Epithelial cell of esophagus (primary cell): ENCODE measurements around the gene CEBPZOS.

Experiments
- DNase-seq: peaks from one replicate; pipeline ENCODE4 v3.0.0; 2010; ENCODE audit warnings: low read depth
- H3K4me3 ChIP-seq: 2 replicates; pipeline ENCODE4 v1.5.1; 2011; ENCODE audit warnings: mild to moderate bottlenecking, low read length, control low read depth
- TF ChIP-seq, protein P1 (sequence below): IDR thresholded peaks from 2 replicates; pipeline ENCODE4 v1.5.1; 2011; ENCODE audit warnings: low read depth, mild to moderate bottlenecking, low read length, control low read depth, inconsistent platforms; ENCODE audit not compliant: insufficient read depth; ENCODE audit errors: missing control alignments

CEBPZOS gene

DNA sequence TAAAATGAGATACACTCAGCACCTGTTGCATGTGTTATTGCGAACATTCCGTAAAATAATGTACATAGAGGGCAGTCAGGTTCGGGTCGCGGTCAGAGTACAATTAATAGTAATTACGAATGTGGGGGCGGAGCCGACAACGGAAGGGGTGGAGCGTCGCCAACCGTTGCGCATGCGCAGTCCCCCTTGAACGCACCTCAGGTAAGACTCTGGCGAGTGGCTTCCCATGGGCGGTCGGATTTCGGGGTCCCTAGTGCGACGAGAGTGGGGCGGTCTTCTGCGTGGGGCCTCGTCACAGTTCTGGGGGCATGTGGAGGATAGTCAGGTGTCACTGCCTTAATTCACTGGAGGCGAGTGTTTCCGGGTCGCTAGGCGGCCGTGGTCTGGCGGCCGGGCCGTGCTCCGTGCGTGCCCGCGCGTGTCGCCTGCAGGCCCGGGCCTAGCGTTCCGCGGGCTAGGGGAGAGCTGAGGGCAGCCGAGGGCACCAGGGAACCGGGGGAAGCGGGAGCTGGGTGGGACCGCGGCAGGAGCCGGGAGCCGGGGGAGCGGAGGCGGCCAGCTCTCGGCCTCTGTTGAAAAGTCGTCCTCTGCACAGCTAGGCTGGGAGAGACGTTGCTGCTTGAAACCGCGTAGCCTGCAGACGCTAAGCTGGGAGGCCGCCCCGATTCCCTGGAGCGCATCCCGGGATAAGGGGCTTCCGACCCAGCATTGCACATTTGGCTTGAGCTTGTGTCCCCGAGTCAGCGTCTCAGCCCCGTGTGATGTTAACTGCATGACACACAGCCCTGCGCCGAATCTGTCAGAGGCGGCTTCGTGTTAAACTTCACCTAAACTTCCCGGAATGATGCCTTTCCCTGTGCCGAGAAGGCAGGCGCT is at the start of gene CEBPZOS:
Gene CEBPZOS (plus strand): TSS at position 177 of the 876 bp plus-strand sequence. CDS start 3,209 bp downstream, outside the sequence.
- TF ChIP-seq, protein P1, sequence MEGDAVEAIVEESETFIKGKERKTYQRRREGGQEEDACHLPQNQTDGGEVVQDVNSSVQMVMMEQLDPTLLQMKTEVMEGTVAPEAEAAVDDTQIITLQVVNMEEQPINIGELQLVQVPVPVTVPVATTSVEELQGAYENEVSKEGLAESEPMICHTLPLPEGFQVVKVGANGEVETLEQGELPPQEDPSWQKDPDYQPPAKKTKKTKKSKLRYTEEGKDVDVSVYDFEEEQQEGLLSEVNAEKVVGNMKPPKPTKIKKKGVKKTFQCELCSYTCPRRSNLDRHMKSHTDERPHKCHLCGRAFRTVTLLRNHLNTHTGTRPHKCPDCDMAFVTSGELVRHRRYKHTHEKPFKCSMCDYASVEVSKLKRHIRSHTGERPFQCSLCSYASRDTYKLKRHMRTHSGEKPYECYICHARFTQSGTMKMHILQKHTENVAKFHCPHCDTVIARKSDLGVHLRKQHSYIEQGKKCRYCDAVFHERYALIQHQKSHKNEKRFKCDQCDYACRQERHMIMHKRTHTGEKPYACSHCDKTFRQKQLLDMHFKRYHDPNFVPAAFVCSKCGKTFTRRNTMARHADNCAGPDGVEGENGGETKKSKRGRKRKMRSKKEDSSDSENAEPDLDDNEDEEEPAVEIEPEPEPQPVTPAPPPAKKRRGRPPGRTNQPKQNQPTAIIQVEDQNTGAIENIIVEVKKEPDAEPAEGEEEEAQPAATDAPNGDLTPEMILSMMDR = no peak
- peak; percentile 85 for DNase-seq
- peak within 1 kb of the TSS; percentile 82 for H3K4me3 ChIP-seq

GRCh38 chr2:37148325-37148724 is 48.0 kb upstream of the CEBPZOS start:
- peak; percentile 27 for DNase-seq
- TF ChIP-seq, protein P1 = no peak
- H3K4me3 ChIP-seq = no peak overlapping the region

GRCh38 chr2:37149626-37150322 is 46.5 kb upstream of the CEBPZOS start:
- no peak for DNase-seq
- no peak overlapping the region for H3K4me3 ChIP-seq
- TF ChIP-seq, protein P1 = no peak

GRCh38 chr2:37153224-37153623 is 43.1 kb upstream of the CEBPZOS start:
- no peak overlapping the region for H3K4me3 ChIP-seq
- DNase-seq = no peak
- TF ChIP-seq, protein P1 = no peak

DNA sequence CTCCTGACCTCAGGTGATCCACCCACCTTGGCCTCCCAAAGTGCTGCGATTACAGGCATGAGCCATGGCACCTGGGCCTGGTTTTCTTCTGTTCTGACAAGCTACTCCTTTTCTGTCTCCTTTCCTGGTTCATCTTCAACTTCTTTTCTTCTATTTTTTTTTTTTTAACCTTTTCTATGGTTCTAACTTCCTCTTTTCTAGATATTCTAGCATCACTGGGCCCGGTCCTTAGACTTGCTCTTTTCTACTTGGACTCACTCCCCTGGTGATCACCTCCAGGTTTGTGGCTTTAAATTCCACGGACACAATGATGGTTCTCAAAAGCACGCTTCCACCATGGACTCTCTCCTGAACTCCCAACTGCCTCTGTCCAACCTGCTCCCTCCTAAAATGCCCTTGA is 41.5 kb upstream of the CEBPZOS start:
- DNase-seq = no peak
- no peak overlapping the region for H3K4me3 ChIP-seq
- TF ChIP-seq, protein P1 = no peak

- TF ChIP-seq, protein P1 = no peak
Observed at GRCh38 chr2:37156071-37156856, 40.0 kb upstream of the CEBPZOS start.

More at GRCh38 chr2:37156071-37156856, 40.0 kb upstream of the CEBPZOS start:
- peak overlapping the region; percentile 78 for H3K4me3 ChIP-seq
- DNase-seq = peak; percentile 40
